ENCODE results near the gene NPBWR2. TPM values are rescaled to one million over a fixed set of nuclear protein-coding genes. Genes with fewer than 3 reads are reported as not detected.

NPBWR2 gene
- total RNA-seq, 1 donor from 2014 or later: not detected

- no peaks in the 10 kb centered on the region for H3K9me3 ChIP-seq (ENCODE audit: insufficient read depth, low read depth, low read length)
- peak overlapping the region; percentile 58 for H2AFZ ChIP-seq (ENCODE audit: low read depth, low read length)
Observed at GRCh38 chr20:64063389-64064144, 43.8 kb downstream of the NPBWR2 start.

GRCh38 chr20:64062596-64063388, 44.6 kb downstream of the NPBWR2 start, which contains the start of gene TCEA2:
Gene TCEA2 (plus strand): TSS chr20:64063198. CDS start chr20:64063313, 115 bp downstream.
- Mint-ChIP-seq H3K9me3 (ENCODE audit: unreplicated experiment) (no peaks in the 10 kb centered on the region), H3K27ac (ENCODE audit: unreplicated experiment) (peak within 1 kb of the TSS; percentile 95), H3K36me3 (ENCODE audit: low read depth, unreplicated experiment) (peaks cover 2% of the 10 kb centered on the region), H3K27me3 (ENCODE audit: low read depth, unreplicated experiment) (peaks cover 4% of the 10 kb centered on the region), H3K4me3 (ENCODE audit: unreplicated experiment) (peak within 1 kb of the TSS; percentile 96), H3K4me1 (ENCODE audit: low read depth, unreplicated experiment) (peaks cover 18% of the 10 kb centered on the region)
- peaks cover 5% of the 10 kb centered on the region for H3K79me2 ChIP-seq (ENCODE audit: insufficient read depth, low read length)
- peak; percentile 90 for DNase-seq (ENCODE audit: low read depth)
- peak within 1 kb of the TSS; percentile 79 for H3K4me3 ChIP-seq (ENCODE audit: insufficient read depth, low read depth, low read length)
- peak within 1 kb of the TSS; percentile 92 for H3K4me2 ChIP-seq (ENCODE audit: low read length)
- peaks cover 39% of the 10 kb centered on the region for H3K4me1 ChIP-seq (ENCODE audit: insufficient read depth, low read length)
- H3K27ac ChIP-seq (ENCODE audit: low read depth, low read length): peak within 1 kb of the TSS; percentile 65
- H3K9me3 ChIP-seq (ENCODE audit: insufficient read depth, low read depth, low read length): no peaks in the 10 kb centered on the region
- H2AFZ ChIP-seq (ENCODE audit: low read depth, low read length): peak within 1 kb of the TSS; percentile 92
- H3K36me3 ChIP-seq (ENCODE audit: insufficient read depth, low read length): no peaks in the 10 kb centered on the region
- H3K27me3 ChIP-seq (ENCODE audit: insufficient read depth, low read length): peaks cover 4% of the 10 kb centered on the region
- peaks cover 26% of the 10 kb centered on the region for H4K20me1 ChIP-seq (ENCODE audit: insufficient read depth, low read length)
- no peak for FAIRE-seq
- TF ChIP-seq CTCF (IDR thresholded peaks at IDR 0.05; ENCODE audit: insufficient read depth, low read depth, low read length) (no peak), EZH2 (IDR thresholded peaks at IDR 0.05; ENCODE audit: insufficient read depth, low read length) (no peak)
- peak within 1 kb of the TSS; percentile 86 for H3K9ac ChIP-seq (ENCODE audit: low read length)

More at GRCh38 chr20:64063389-64064144, 43.8 kb downstream of the NPBWR2 start:
- Histone ChIP-seq H3K27me3 (ENCODE audit: insufficient read depth, low read length) (peaks cover 4% of the 10 kb centered on the region), H3K4me1 (ENCODE audit: insufficient read depth, low read length) (peaks cover 31% of the 10 kb centered on the region), H3K27ac (ENCODE audit: low read depth, low read length) (peak overlapping the region; percentile 20), H3K79me2 (ENCODE audit: insufficient read depth, low read length) (peaks cover 5% of the 10 kb centered on the region), H3K9ac (ENCODE audit: low read length) (peak overlapping the region; percentile 86), H3K4me3 (ENCODE audit: insufficient read depth, low read depth, low read length) (peak overlapping the region; percentile 79), H3K36me3 (ENCODE audit: insufficient read depth, low read length) (no peaks in the 10 kb centered on the region), H3K4me2 (ENCODE audit: low read length) (peak overlapping the region; percentile 92), H4K20me1 (ENCODE audit: insufficient read depth, low read length) (peaks cover 26% of the 10 kb centered on the region)
- Mint-ChIP-seq H3K4me3 (ENCODE audit: unreplicated experiment) (peak overlapping the region; percentile 96), H3K27ac (ENCODE audit: unreplicated experiment) (peak overlapping the region; percentile 95), H3K27me3 (ENCODE audit: low read depth, unreplicated experiment) (peaks cover 4% of the 10 kb centered on the region), H3K9me3 (ENCODE audit: unreplicated experiment) (no peaks in the 10 kb centered on the region), H3K4me1 (ENCODE audit: low read depth, unreplicated experiment) (peaks cover 18% of the 10 kb centered on the region), H3K36me3 (ENCODE audit: low read depth, unreplicated experiment) (peaks cover 2% of the 10 kb centered on the region)
- FAIRE-seq (no peak), DNase-seq (ENCODE audit: low read depth) (no peak)
- TF ChIP-seq CTCF (IDR thresholded peaks at IDR 0.05; ENCODE audit: insufficient read depth, low read depth, low read length): no peak
- no peak for TF ChIP-seq EZH2 (IDR thresholded peaks at IDR 0.05; ENCODE audit: insufficient read depth, low read length)

All from astrocyte (in vitro differentiated cells and primary cell).